DOHH2 (cell line): ENCODE data around the gene PSTPIP1.

Source experiments
- H3F3A ChIP-seq: fragments of 200-600 bp; sonication (generic), shearing (Covaris generic); 2 replicates; pipeline ENCODE4 v1.6.0; 2016; ENCODE audit warnings: antibody characterized with exemption, mild to moderate bottlenecking; ENCODE audit not compliant: control insufficient read depth, insufficient read depth
- H3K27ac ChIP-seq: fragments of 200-600 bp; sonication (generic); 2 replicates; pipeline ENCODE4 v1.5.1; 2014; ENCODE audit warnings: low read depth, mild to moderate bottlenecking, low read length, moderate library complexity
- H3K27me3 ChIP-seq: fragments of 200-600 bp; sonication (generic); 2 replicates; pipeline ENCODE4 v1.6.1; 2014; ENCODE audit warnings: mild to moderate bottlenecking, low read length, mixed read lengths; ENCODE audit not compliant: control insufficient read depth
- H3K36me3 ChIP-seq: fragments of 200-600 bp; sonication (generic); 2 replicates; pipeline ENCODE4 v1.6.1; 2014; ENCODE audit warnings: mild to moderate bottlenecking, low read length, moderate library complexity, mixed read lengths; ENCODE audit not compliant: control insufficient read depth
- H3K4me1 ChIP-seq: fragments of 200-600 bp; sonication (generic); 2 replicates; pipeline ENCODE4 v1.6.1; 2014; ENCODE audit warnings: mild to moderate bottlenecking, low read length, mixed read lengths; ENCODE audit not compliant: control insufficient read depth
- H3K4me2 ChIP-seq: fragments of 200-600 bp; sonication (generic); 2 replicates; pipeline ENCODE4 v1.6.0; 2014; ENCODE audit warnings: mild to moderate bottlenecking, low read length, moderate library complexity
- H3K4me3 ChIP-seq: fragments of 200-600 bp; sonication (generic); 2 replicates; pipeline ENCODE4 v1.5.1; 2014; ENCODE audit warnings: mild to moderate bottlenecking, low read length, mixed read lengths
- H3K79me2 ChIP-seq: fragments of 200-600 bp; sonication (generic); 2 replicates; pipeline ENCODE4 v1.6.1; 2014; ENCODE audit warnings: mild to moderate bottlenecking, low read length, mixed read lengths; ENCODE audit not compliant: control insufficient read depth
- H3K9me2 ChIP-seq: fragments of 200-600 bp; sonication (generic); replicated peaks from 2 replicates; pipeline ENCODE4 v1.6.1; 2014; ENCODE audit warnings: mild to moderate bottlenecking, low read length, mixed read lengths; ENCODE audit not compliant: control insufficient read depth
- H3K9me3 ChIP-seq: fragments of 200-600 bp; sonication (generic); 2 replicates; pipeline ENCODE4 v1.6.1; 2014; ENCODE audit warnings: antibody characterized with exemption, low read length, mixed read lengths; ENCODE audit not compliant: control insufficient read depth, insufficient read depth
- H4K20me1 ChIP-seq: fragments of 200-600 bp; sonication (generic); 2 replicates; pipeline ENCODE4 v1.6.0; 2014; ENCODE audit warnings: low read depth, mild to moderate bottlenecking, antibody characterized with exemption, low read length, moderate library complexity; ENCODE audit not compliant: control insufficient read depth, insufficient read depth
- EZH2phosphoT487 ChIP-seq: fragments of 200-600 bp; sonication (generic); IDR thresholded peaks from 2 replicates; pipeline ENCODE4 v1.6.1; 2017; ENCODE audit warnings: borderline replicate concordance, mild to moderate bottlenecking, antibody characterized with exemption, low read length, moderate library complexity, mixed read lengths
- TF ChIP-seq, protein P1 (sequence below): fragments of 200-600 bp; sonication (generic); IDR thresholded peaks from one replicate; pipeline ENCODE4 v1.5.1; 2014; ENCODE audit warnings: antibody characterized with exemption, mild to moderate bottlenecking, low read depth, low read length; ENCODE audit not compliant: poor library complexity, severe bottlenecking

The PSTPIP1 gene

DNA sequence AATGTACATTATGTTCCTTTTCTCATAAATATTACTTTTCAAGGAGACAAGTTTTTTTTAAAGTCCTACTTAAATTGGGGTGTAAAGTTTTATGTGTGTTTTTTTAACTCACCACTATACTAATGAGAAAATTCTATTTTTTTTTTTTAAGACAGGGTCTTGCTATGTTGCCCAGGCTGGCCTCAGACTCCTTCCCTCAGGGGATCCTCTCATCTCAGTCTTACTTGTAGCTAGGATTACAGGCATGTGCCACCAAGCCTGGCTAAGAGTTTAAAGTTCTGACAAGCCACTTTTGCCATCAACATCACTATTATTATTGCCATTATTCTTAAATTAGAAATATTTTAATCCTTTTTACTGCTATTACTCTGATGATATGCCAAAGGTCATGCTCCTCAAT, 68.3 kb downstream of the PSTPIP1 start:
- no peaks in the 10 kb centered on the region for H3K9me2 ChIP-seq
- no peak for TF ChIP-seq EZH2phosphoT487
- TF ChIP-seq, protein P1, sequence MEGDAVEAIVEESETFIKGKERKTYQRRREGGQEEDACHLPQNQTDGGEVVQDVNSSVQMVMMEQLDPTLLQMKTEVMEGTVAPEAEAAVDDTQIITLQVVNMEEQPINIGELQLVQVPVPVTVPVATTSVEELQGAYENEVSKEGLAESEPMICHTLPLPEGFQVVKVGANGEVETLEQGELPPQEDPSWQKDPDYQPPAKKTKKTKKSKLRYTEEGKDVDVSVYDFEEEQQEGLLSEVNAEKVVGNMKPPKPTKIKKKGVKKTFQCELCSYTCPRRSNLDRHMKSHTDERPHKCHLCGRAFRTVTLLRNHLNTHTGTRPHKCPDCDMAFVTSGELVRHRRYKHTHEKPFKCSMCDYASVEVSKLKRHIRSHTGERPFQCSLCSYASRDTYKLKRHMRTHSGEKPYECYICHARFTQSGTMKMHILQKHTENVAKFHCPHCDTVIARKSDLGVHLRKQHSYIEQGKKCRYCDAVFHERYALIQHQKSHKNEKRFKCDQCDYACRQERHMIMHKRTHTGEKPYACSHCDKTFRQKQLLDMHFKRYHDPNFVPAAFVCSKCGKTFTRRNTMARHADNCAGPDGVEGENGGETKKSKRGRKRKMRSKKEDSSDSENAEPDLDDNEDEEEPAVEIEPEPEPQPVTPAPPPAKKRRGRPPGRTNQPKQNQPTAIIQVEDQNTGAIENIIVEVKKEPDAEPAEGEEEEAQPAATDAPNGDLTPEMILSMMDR, result no peak
- H3K4me2 ChIP-seq, result no peak overlapping the region
- no peaks in the 10 kb centered on the region for H3K9me3 ChIP-seq
- H3K4me3 ChIP-seq, result no peak overlapping the region
- peaks cover 21% of the 10 kb centered on the region for H3K36me3 ChIP-seq
- H3K27ac ChIP-seq, result no peak overlapping the region
- peaks cover 29% of the 10 kb centered on the region for H4K20me1 ChIP-seq
- H3K27me3 ChIP-seq, result no peaks in the 10 kb centered on the region
- H3K79me2 ChIP-seq, result peaks cover 96% of the 10 kb centered on the region
- peaks cover 3% of the 10 kb centered on the region; the same call in 1 of the 2 replicates for H3F3A ChIP-seq
- peaks cover 53% of the 10 kb centered on the region for H3K4me1 ChIP-seq

DNA sequence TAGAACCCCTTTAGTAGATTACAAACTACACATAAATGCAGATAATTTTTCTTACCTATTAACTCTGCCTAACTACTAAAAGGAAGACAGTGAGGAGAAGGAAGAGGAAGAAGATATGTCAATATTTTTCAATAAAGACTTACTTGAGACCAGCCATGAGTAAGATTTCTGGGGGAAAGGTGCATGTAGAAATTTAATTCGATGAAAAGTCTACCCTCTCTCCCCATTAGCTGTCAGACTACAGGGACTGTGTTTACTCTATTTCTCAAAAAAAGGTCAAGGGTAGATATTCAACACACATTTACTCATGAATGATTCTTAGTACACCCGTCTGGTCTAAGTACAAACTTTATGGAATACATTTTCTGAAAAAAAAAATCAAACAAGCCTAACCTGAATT, 69.1 kb downstream of the PSTPIP1 start:
- Histone ChIP-seq H3K27ac (no peak overlapping the region), H3K79me2 (peaks cover 98% of the 10 kb centered on the region), H3K36me3 (peaks cover 23% of the 10 kb centered on the region)

DNA sequence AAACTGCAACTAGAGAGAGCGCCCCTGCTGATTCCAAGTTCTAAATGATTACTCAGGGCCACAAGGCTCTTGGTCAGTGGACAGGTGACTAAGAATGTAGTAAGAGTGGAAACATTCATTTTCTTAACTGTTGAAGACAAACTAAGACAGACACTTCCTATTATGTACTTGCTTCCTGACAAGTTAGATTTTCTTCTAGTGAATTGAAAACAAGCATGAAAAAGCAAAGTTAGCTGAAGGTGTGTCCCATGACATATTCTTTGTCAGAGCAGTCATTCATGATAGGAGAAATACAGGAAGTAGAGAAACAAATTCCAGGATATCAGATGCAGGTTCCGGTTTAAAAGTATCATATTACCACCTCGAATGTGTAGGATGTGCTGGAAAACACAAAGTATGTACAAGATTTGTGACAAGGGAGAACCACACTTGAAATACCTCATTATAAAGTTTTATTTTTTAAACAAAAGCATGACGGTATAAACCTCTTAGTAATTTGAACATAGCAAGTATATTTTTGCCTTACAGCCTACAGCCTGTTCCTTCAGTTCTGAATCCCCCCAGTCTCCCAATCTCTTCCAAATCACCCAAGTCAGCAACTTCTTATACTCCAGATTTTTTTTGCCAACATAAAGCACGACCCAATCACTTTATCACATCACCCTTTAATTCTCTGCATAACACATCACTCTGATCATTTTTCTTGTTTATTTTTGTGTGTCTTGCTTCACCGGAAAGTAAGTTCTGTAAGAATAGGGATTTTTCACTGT, 69.8 kb downstream of the PSTPIP1 start:
- Histone ChIP-seq H3K4me3 (no peak overlapping the region), H3K9me3 (no peaks in the 10 kb centered on the region), H3F3A (peaks cover 3% of the 10 kb centered on the region; the same call in 1 of the 2 replicates), H3K36me3 (peaks cover 28% of the 10 kb centered on the region), H3K4me2 (no peak overlapping the region), H3K4me1 (peaks cover 64% of the 10 kb centered on the region), H3K27me3 (no peaks in the 10 kb centered on the region), H3K9me2 (no peaks in the 10 kb centered on the region), H3K79me2 (peaks cover 98% of the 10 kb centered on the region), H3K27ac (no peak overlapping the region), H4K20me1 (peaks cover 27% of the 10 kb centered on the region)
- TF ChIP-seq, protein P1, result no peak
- no peak for TF ChIP-seq EZH2phosphoT487

More for the DNA sequence above, 69.1 kb downstream of the PSTPIP1 start:
- Histone ChIP-seq H3K4me2 (no peak overlapping the region), H3K9me3 (no peaks in the 10 kb centered on the region), H3K27me3 (no peaks in the 10 kb centered on the region), H3F3A (peaks cover 3% of the 10 kb centered on the region; the same call in 1 of the 2 replicates), H4K20me1 (peaks cover 25% of the 10 kb centered on the region), H3K4me3 (no peak overlapping the region), H3K9me2 (no peaks in the 10 kb centered on the region), H3K4me1 (peaks cover 62% of the 10 kb centered on the region)
- TF ChIP-seq EZH2phosphoT487, result no peak
